Head of caudate nucleus (tissue), 42 donors: Measurements from ENCODE around the gene RAG1.
A peak's percentile ranks its signal among the peaks of the same experiment; 100 is the strongest.
"Not testable (repeated sequence)": the region's sequence is repeated elsewhere in the genome, so short reads cannot be mapped to it uniquely, and the experiment has no call there.

ENCODE experiments used
- DNase-seq, 42 donors: peaks; one replicate each; pipeline versions ENCODE4 v3.0.0 to v3.0.0-alpha.2; 2020 to 2021; ENCODE audit warnings: mixed read lengths in 7 of 42
- intact Hi-C: fragments of 100-400 bp; cut with DNase I; formaldehyde crosslinking; loops from one replicate; pipeline ENCODE4 v1.15.0; 2022

The RAG1 gene

DNA sequence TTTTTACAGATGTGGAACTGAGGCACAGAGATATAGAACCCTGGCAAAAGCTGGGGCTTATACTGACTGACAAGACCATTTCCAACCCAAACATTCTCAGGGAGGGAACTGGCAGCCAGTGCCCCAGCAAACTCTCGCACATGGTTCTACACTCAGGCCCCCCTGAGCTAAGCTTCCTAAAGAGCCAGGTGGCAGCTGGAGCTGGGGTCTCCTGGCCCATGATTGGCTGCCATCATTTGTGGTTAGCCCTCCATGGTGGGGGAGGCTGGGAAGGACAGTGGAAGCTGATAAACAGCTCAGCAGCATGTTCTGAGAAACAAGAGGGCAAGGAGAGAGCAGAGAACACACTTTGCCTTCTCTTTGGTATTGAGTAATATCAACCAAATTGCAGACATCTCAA lies at the start of gene RAG1:
TSS of gene RAG1 (plus strand) at position 314 of the 400 bp plus-strand sequence. CDS start 5,298 bp downstream, outside the sequence.
- intact Hi-C loops = loop anchor here (5.0 kb wide), 1 partner anchor 100 kb away; no protein-coding TSS in a partner anchor
- DNase-seq = no peak

DNA sequence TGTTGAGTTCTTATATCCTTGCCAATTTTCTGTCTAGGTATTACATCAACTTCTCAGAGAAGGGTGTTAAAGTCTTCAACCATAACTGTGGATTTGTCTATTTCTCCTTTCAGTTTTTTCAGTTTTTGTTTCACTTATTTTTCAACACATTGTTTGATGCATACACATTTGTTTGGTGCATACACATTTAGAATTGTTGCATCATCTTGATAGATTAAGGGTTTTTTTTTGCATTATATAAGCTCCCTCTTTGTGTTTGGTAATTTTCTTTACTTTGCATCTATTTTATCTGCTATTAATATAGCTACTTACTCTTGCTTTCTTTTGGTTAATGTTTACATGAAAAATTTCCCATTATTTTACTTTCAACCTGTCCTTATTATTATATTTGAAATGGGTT lies 37.0 kb upstream of the RAG1 start:
- intact Hi-C loops = no loop called here
- DNase-seq = no peak

DNA sequence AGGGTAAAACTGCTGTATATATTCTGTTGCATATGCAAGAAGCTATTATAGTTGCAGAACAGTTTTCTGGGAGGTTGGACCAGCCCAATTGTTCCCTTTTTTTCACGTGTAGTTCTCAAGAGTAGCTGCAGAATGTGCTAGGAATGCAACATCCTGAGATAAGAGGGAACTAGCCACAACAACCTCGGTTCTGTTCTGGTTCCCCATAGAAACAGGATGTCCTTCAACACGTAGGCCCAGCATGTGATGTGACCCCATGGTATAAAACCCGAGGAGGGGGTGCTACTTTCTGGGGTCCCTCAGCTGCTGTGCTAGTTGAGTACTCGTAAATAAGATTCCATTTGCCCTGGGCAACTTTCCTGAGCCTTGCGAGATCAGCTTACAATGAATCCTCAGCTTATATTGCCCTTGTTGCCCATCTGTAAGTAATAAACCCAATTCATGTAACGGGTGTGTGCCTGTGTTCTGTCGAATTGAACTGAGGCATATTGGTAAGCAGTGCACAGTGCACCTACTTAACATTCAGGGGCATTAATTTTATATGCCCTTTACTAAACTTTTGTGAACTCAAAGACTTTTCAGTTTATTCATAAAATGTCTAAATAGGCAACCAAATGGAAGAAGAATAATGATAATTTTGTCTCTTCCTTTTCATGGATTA lies 34.7 kb upstream of the RAG1 start:
- intact Hi-C loops = no loop called here
- no peak for DNase-seq

DNA sequence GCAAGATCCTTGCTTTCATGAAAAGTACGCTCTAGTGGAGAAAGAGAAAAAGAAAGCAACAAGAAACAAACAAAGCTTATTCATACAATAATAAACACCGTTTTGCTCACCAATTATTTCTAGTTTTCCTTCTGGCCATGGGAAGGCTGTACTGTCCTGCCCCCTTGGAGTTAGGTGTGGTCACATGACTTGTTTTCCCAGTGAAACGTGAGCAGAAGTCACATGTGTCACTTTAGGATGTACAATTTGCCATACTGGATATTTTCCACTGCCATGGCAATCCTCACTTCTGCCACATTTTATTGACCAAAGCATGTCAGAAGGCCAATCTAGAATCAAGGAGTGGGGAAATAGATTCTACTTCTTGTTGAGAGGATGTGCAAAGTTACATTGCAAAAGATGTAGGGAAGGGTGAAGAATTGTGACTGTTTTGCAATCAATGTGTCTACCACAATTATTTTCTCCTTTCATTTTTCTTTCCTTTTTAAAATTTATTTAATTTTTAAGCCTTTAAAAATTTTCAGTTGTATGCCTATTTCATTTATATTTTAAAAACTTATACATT lies 33.4 kb upstream of the RAG1 start:
- intact Hi-C loops = no loop called here
- no peak for DNase-seq

DNA sequence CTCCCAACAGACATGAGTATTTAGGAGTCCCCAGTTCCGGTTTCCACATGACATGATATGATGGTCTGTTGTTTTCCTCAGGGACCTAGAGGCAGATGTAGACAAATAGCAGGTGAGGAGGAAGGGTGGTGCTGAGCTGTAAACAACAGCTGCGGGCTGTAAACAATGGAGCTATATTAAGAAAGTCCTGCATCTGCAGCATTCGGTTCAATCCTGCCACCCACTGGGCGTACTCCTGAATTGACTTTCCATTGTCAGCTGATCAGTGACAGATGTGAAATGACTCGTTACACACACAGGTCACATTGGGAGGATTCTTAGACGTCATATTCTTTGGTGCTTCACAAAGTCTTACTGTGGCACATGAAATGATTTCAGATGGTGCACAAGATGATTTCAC lies 26.8 kb upstream of the RAG1 start:
- peak in 34 of 42 donors; percentile 4 to 76 (median 46) for DNase-seq
- intact Hi-C loops = no loop called here

DNA sequence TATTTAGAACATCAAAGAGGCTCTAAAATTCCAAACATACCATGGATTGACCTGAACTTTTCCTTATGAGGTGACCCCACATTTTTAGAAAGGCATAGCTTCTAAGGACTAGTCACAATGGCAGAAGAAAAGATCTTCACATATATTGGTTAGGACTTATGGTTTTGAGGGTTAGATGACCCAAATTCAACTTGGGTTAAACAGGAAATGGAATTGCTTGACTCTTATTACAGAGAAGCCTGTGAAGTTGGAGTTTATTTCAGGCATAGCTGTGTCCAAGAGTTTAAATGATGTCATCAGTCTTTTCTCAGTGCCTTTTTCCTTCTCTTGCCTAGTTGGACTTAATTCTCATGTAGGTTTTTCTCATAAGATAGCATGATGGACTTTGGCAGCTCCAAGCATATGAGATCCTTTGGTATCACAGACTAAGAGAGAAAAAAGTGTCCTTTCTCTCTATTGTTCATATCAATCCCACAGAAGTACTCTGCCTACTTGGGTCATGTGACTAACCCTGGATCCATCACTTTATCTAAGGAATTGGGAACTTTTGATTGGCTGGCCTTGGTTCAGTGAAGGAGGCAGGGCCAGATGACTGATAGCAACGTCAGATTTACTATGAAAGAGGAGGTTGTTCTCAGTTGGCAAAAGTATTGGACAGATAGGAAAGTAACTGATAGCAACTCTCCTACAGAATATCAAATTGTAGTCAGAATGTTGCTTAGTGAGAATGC lies 17.3 kb upstream of the RAG1 start:
- intact Hi-C loops = no loop called here

DNA sequence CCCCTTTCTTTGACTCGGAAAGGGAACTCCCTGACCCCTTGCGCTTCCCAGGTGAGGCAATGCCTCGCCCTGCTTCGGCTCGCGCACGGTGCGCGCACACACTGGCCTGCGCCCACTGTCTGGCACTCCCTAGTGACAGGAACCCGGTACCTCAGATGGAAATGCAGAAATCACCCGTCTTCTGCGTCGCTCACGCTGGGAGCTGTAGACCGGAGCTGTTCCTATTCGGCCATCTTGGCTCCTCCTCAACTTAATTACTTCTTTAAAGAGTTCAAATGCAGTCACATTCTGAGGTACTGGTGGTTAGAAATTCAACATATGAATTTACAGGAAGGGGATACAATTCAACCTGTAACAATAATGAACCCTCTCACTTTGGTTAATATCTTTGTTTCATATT lies 10.4 kb upstream of the RAG1 start:
- intact Hi-C loops, DNase-seq: not testable (repeated sequence)

More for the DNA sequence above, 17.3 kb upstream of the RAG1 start:
- DNase-seq = no peak

DNA sequence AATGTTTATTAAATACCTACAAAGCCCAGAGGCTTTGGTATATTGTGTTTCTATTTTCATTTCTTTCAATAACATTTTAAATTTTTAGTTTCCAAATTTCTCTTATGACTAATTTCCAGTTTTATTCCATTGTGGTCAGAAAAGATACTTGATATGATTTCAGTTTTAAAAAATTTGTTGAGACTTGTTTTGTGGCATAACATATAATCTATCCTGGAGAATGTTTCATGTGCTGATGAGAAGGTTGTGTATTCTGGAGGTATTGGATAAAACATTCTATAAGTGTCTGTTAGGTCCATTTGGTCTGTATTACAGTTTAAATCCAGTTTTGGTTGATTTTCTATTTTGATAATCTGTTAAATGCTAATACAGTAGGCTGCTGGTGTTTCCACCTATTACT lies 9.8 kb upstream of the RAG1 start:
- intact Hi-C loops = no loop called here
- no peak for DNase-seq

DNA sequence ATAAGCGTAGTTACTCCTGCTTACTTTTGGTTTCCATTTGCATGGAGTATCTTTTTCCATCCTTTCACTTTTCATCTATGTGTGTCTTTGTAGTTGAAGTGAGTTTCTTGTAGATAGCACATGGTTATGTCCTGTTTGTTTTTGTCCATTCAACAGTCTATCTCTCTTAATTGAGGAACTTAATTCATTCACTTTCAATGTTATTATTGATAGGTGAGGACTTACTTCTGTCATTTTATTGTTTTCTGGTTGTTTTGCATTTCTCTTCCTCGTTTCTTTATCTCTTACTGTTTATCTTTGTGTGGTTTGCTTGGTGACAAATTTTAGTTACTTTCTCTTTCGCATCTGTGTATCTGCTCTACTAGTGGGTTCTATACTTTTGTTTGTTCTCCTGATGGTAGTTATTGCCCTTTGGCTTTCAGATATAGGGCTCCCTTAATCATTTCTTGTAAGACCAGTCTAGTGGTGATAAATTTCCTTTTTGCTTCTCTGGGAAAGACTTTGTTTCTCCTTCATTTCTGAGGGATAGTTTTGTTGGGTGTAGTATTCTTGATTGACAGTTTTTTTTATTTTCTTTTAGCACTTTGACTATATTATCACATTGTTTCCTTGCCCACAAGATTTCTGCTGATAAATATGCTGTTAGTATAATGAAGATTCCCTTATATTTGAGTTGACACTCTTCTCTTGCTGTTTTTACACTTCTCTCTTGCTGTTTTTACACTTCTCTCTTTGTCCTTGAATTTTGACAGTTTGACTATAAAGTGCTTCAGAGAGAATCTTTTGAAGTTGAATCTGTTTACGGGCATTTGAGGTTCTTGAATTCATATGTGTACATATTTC lies 9.0 kb upstream of the RAG1 start:
- DNase-seq = no peak
- intact Hi-C loops = no loop called here

DNA sequence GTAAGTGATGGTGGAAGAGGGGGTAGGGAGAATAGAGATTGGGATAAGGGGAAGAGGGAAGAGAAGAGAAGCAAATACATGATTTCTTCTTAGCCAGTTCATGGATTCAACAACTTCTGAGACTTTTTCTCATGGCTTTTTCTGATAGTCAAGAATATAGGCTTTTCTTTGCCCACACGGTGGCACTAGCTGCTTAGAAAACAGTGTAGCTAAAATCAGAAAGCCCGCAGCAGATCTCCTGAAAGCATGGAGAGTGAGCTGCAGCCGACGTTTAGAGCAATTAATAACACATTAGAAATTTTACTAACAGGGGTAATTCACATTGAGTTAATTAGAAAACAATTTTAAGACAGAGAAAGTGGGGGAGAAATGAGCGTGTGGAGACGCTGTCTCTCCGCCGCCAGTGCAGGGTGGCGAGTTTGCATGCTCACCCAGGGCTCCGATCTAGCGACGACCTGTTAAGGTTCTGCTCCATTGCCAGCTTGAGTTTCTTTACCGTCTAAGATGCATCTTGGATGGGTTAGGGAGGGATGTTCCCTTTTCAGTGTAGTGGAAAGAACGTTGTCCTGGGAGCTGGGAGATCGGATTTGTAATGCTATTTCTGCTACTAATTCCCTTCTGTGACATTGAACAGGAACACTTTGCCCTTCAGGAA lies 3.3 kb upstream of the RAG1 start:
- peak in 41 of 42 donors; percentile 6 to 84 (median 63) for DNase-seq
- intact Hi-C loops = loop anchor here (5.0 kb wide), 1 partner anchor 103 kb away; no protein-coding TSS in a partner anchor

DNA sequence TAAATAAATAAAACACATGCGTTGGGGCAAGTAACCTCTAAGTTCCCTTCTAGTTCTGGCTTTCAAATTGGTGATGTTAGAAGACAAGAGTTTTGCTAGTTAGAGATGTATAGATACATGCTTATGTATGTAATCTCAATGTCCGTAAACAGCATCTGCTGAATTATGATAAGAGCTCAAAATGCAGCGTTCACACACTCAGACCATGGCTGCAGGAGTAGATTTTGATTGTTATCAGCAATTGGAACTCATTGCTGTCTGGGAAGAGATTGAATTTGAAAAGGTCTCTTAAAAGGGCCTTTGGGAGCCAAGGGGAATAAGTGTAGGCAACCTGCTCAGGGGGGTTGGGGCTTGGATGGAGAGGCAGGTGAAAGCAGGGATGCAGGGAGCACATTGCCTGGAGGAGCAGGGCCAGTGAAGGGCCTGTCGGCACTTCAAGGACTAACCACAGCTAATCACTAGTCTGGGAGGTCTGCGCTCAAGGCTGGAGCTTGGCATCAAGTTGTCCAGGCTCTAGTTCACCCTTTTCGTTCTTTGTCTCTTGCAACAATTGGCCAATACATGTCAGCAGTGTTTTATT lies 2.7 kb upstream of the RAG1 start:
- DNase-seq = no peak
- intact Hi-C loops = loop anchor here (5.0 kb wide), 1 partner anchor 102 kb away; no protein-coding TSS in a partner anchor

DNA sequence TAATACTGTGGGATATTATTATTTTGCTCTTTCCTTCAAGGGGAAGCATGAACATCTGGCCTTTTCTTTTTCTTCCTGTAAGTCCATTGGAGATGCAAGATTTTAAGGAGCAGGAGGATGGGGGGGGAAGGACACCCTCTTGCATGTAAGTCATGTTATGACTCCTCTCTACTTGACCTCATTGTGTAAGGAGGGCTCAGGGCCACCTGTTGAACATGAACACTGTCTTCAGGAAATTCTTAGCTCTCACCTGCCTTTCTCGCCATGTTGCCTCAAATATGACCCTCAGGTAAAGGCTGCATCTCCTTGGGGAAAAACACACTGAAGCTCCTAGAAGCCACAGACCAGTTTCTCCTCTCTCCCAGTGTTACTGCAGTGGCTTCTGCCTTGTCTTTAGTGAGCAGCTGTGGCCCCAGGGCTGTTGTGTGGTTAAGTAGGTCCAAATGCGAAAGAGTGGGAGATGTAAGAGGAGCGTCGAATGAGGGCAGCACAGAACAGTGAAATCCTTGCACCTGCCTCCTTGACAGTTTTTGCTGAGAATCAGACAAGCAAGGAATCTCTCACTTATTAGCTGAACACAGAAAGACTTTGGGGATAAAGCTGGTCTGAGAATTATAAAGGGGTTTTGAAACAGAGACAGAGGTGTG lies 1.3 kb upstream of the RAG1 start:
- intact Hi-C loops = loop anchor here (5.0 kb wide), 1 partner anchor 101 kb away; no protein-coding TSS in a partner anchor

DNA sequence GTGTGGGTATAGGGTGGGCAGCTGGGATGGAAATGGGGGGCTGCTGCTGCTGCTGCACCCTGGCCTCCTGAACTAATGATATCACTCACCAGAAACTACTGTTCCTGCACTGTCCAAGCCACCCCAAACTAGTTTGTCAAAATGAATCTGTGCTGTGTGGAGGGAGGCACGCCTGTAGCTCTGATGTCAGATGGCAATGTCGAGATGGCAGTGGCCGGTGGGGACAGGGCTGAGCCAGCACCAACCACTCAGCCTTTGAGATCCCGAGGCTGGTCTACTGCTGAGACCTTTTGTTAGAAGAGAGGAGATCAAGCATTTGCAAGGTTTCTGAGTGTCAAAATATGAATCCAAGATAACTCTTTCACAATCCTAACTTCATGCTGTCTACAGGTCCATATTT lies 1.3 kb downstream of the RAG1 start:
- intact Hi-C loops = loop anchor here (5.0 kb wide), 1 partner anchor 98 kb away; no protein-coding TSS in a partner anchor
- no peak for DNase-seq

More for the DNA sequence above, 1.3 kb upstream of the RAG1 start:
- DNase-seq = no peak

DNA sequence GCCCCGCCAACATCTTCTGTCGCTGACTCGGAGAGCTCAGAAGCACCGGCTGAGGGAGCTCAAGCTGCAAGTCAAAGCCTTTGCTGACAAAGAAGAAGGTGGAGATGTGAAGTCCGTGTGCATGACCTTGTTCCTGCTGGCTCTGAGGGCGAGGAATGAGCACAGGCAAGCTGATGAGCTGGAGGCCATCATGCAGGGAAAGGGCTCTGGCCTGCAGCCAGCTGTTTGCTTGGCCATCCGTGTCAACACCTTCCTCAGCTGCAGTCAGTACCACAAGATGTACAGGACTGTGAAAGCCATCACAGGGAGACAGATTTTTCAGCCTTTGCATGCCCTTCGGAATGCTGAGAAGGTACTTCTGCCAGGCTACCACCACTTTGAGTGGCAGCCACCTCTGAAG lies 6.7 kb downstream of the RAG1 start:
- DNase-seq = no peak
- intact Hi-C loops = no loop called here

DNA sequence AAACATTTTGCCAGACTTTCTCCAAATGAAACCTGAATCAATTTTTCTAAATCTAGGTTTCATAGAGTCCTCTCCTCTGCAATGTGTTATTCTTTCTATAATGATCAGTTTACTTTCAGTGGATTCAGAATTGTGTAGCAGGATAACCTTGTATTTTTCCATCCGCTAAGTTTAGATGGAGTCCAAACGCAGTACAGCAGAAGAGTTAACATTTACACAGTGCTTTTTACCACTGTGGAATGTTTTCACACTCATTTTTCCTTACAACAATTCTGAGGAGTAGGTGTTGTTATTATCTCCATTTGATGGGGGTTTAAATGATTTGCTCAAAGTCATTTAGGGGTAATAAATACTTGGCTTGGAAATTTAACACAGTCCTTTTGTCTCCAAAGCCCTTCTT lies 9.6 kb downstream of the RAG1 start:
- DNase-seq = no peak
- intact Hi-C loops = no loop called here

DNA sequence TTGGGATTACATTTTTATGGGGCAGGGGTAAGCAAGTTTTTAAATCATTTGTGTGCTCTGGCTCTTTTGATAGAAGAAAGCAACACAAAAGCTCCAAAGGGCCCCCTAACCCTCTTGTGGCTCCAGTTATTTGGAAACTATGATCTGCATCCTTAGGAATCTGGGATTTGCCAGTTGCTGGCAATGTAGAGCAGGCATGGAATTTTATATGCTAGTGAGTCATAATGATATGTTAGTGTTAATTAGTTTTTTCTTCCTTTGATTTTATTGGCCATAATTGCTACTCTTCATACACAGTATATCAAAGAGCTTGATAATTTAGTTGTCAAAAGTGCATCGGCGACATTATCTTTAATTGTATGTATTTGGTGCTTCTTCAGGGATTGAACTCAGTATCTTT lies 10.1 kb downstream of the RAG1 start:
- DNase-seq = no peak
- intact Hi-C loops = no loop called here

DNA sequence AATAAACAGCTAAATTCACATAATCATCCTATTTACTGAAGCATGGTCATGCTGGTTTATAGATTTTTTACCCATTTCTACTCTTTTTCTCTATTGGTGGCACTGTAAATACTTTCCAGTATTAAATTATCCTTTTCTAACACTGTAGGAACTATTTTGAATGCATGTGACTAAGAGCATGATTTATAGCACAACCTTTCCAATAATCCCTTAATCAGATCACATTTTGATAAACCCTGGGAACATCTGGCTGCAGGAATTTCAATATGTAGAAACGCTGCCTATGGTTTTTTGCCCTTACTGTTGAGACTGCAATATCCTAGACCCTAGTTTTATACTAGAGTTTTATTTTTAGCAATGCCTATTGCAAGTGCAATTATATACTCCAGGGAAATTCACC lies 10.7 kb downstream of the RAG1 start:
- no peak for DNase-seq
- intact Hi-C loops = no loop called here

DNA sequence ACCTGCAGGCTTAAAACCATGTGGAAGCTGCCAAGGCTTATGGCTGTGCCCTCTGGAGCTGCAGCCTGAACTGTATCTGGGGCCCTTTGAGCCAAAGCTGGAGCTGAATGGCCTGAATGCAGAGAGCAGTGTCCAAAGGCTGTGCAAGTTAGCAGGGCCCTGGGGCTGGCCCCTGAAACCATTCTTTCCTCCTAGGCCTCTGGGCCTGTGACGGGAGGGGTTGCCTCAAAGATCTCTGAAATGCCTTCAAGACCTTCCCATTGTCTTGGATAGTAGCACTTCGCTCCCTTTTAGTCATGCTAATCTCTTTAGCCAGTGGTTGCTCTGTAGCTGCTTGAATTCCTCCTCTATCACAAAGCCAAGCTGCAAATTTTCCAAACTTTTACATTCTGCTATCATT lies 13.7 kb downstream of the RAG1 start:
- no peak for DNase-seq
- intact Hi-C loops = no loop called here
